ENCODE results near the gene GABBR1.
"Not testable (repeated sequence)": the region's sequence is repeated elsewhere in the genome, so short reads cannot be mapped to it uniquely, and the experiment has no call there.

GABBR1 gene

DNA sequence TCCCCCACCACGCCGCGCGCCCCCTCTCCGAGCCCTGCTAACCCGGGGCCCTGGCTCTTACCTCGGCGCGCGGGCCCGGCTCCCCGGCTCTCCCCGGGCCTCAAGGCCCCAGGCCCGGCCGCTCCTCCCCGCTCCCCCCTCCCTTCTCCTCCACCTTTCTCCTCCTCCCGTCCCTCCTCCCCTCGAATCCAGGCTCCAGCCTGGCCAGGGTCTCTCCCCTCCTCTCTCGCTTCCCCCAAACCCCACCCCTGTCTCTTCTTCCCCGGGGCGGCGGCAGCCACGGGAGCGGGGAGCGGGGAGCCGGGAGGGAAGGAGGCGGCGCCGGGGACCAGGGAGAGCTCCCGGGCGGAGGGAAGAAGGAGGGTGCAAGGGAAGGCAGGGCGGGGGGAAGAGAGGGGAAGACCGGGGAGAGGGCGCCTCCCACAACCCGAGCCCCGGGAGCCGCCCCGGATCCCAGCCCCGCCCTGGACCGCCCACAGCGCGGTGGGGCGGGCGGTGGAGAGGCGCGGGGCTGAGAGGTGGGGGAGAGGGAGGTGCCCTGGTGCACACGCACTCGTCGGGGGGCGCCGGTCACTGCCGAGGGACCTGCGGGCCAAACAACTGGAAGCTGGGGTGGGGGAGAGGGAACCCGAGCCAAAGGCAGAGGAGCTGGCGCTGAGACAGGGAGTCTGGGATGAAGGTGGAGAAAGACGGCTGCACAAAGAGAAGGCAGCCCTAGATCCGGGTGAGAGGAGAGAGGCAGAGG lies at the start of gene GABBR1:
GABBR1 (minus strand) TSS at position 395 of the 745 bp plus-strand sequence. CDS start 798 bp downstream, outside the sequence.
- DNase-seq, result peak; percentile 79

DNA sequence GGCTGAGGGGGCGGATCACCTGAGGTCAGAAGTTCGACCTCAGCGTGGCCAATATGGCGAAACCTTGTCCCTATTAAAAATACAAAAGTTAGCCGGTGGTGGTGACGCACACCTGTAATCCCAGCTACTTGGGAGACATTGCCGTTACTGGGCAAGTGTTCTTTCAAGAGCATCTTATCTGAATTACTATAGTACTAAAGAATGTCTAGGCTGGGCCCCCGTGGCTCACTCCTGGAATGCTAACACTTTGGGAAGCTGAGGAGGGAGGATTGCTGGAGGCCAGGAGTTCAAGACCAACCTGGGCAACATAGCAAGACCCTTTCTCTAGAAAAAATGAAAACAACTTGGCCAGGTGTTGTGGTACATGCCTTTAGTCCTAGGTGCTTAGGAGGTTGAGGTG lies 48.8 kb upstream of the GABBR1 start:
- no peak for DNase-seq

DNA sequence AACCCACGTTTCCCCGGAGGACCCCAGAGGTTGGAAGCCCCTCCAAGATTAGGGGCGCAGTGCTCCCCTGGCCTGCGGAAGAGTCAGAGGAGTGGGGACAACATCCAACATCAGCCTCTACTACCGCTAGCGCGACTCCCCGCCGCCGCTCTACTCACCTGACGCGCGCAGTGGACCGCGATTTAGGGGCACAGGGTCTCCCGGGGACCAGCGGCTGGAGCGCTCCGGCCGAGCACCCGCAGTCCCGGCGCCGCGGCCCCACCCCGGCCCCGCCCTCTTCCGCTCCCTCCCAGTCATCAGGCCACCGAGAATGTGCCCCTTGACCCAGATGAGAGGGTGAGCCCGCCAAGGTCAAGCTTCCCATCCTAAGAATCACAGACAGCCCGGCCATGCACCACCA lies 47.9 kb upstream of the GABBR1 start, which contains the start of gene ZFP57:
ZFP57 (minus strand) TSS at position 249 of the 400 bp plus-strand sequence. CDS start 4,149 bp downstream, outside the sequence.
- no peak for DNase-seq

DNA sequence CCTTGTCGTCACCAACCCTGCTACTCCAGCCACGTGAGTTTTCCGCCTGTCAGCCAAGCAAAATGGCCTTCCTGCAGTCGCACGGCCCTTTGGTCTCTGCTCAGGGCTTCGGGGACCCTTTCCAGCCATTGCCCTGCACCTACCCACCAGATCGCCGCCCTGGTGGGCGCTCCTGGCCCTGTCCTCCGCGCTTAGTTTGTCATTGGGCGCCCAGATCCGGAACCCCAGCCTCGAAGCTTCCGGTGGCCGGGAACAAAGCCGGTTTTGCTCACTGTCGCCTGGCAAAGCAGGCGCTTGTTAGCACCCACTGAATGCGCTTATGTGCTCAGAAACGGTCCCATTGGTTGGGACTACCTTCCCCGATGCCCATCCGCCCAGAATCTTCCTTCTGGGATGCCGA lies 47.4 kb upstream of the GABBR1 start:
- DNase-seq, result no peak

DNA sequence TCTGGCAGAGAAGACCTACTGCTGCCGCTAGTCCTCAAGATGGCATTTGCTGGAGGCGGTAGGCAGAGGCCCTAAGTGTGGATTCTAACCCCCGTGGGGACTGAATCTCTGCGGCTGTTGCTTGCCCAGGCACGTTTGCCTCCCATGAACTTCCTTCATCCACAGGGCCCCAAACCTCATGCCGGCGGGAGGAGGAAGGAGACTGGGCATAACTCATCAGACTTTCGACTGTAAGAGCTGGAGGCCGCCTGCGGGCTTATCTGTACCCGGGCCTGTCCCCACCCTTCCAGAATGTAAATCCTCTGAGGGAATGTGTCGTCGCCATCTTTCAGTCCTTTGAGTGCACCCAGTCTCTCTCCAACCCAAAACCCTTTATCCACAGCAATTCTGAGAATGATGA lies 47.0 kb upstream of the GABBR1 start:
- DNase-seq, result no peak

- no peak for DNase-seq
These were observed 45.1 kb upstream of the GABBR1 start for GRCh38 chr6:29678114-29678513.

GRCh38 chr6:29676981-29677601 lies 44.1 kb upstream of the GABBR1 start:
- DNase-seq, result no peak

GRCh38 chr6:29675561-29675960 lies 42.6 kb upstream of the GABBR1 start:
- no peak for DNase-seq

DNA sequence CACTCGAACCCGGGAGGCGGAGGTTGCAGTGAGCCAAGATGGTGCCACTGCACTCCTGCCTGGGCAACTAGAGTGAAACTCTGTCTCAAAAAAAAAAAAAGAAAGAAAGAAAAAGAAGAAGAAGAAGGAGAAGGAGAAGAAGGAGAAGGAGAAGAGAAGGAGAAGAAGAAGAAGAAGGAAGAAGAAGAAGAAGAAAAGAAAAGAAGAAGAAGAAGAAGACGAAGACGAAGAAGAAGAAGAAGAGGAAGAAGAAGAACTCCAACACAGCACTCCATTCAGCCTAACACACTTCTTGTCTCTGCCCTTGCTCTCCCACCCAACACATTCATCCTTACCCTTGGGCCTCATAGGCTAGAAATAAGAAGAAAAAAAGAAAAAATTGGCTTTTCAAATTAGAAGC lies 41.0 kb upstream of the GABBR1 start:
- DNase-seq, result no peak

DNA sequence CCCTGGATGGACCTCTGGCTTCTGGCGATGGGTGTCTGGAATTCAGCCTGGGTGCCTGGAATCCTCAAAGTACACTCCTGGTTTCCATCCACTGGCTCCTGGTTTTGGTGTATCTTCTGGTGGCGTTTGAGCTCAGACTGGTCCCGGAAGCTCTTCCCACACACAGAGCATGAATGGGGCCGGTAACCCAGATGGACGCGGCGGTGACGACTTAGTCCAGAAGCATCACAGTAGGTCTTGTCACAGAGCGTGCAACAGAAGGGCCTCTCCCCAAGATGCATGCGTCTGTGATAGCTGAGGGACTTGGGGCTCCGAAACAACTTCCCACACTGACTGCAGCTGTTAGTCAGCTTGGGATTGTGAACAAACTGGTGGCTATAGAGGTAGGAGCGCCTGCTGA lies 40.2 kb upstream of the GABBR1 start:
- no peak for DNase-seq

DNA sequence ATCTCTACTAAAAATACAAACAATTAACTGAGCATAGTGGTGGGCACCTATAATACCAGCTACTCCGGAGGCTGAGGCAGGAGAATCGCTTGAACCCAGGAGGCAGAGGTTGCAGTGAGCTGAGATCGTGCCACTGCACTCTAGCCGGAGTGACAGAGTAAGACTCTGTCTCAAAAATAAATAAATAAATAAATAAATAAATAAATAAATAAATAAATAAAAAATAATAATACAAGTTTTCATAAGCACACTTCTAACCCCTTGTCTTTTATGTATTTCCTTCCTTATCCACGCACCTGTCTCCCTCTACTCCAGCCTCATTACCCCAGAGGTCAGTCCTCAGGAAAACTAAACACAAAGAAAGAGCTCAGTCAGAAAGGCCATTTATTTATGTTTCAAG lies 39.1 kb upstream of the GABBR1 start:
- not testable (repeated sequence) for DNase-seq

GRCh38 chr6:29671026-29671425 lies 38.0 kb upstream of the GABBR1 start:
- no peak for DNase-seq

DNA sequence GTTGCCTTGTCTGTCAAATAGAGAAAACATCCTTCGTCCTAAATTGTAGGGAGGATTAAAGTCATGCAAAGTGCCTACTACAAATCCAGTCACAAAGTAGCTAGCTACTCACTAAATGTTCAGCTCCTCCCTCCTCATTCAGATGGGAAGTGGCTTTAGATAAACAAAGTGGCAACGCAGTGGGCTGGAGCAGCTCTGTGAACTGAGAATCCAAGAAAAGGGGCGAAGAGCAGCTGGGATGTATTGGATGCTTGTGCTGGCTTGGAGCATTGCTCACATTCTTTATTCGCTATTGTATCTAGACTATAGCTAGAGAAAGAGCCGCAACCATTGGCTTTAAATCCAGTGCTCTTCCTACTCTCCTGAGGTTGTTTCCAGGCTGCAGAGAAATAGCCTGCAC lies 34.2 kb upstream of the GABBR1 start:
- DNase-seq, result no peak

DNA sequence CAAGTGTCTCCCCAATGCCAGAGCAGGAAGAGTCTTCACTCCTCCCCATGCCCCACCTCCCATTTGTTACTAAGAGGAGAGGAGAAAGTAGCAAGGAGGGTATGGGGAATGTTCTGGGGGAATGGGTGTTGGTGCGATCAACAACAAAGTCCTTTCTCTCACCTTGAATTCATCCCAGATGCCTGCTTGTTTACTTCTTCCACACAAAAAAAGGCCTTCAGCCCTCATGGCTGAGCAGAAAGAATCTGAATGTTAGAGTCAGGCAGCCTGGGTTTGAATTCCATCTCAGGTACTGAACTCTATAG lies 33.8 kb upstream of the GABBR1 start:
- no peak for DNase-seq

- DNase-seq, result no peak
These were observed 33.2 kb upstream of the GABBR1 start for GRCh38 chr6:29665942-29666825.

GRCh38 chr6:29663300-29664042 lies 30.5 kb upstream of the GABBR1 start:
- DNase-seq, result no peak

- DNase-seq, result not testable (repeated sequence)
These were observed 28.6 kb upstream of the GABBR1 start for GRCh38 chr6:29661502-29662141.

GRCh38 chr6:29661071-29661470 lies 28.1 kb upstream of the GABBR1 start:
- DNase-seq, result no peak

DNA sequence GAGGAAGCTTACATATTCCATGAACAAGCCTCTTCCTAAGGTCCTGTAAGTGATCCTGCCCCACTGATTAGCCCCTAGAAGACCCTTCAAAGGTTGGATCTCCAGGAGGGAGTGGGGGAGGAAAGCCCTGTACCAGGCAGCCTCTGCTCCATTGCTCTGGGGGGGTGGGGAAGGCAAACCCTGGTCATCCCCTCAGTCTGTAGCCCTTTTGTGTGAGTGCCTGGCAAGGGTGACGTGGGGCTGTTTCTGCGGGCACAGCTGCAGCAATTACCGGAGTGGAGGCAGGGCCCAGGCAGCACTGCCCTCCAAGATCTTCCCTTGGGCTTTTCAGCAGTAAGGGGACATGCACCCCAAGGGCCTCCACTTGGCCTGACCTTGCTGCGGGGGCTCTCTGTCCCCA lies 23.8 kb upstream of the GABBR1 start, which contains the start of gene MOG:
MOG (plus strand) TSS at position 295 of the 400 bp plus-strand sequence. CDS start 118 bp downstream, outside the sequence.
- no peak for DNase-seq

GRCh38 chr6:29656157-29656556 lies 23.2 kb upstream of the GABBR1 start:
- DNase-seq, result no peak

- DNase-seq, result no peak
These were observed 22.7 kb upstream of the GABBR1 start for GRCh38 chr6:29655658-29656057.

DNA sequence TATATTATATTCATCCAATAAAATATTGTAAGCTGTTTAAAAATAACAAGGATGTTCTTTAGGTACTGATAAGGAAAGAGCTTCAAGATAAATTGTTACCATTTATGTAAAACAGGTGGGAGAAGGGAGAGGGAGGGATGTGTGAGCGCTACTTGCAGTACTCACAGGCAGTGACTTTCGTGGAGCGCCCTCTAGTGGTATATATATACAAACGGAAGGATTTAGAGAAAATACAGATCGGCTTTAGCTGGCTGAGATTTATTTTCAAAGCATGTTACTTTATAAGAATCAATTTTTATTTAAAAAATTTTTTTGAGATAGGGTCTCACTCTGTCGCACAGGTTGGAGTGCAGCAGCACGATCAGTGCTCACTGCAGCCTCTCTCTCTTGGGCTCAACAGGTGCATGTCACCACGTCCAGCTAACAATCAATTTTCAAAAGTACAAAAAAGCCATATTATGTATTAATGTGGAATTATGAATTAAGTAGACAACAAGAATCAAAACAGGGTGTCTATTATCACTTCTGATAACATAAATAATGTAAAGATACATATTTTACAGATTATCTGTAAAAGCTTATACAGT lies 20.6 kb upstream of the GABBR1 start:
- DNase-seq, result peak; percentile 34
